Measurements from ENCODE around the gene OR51E1. TPM values are rescaled to one million over a fixed set of nuclear protein-coding genes. Genes with fewer than 3 reads are reported as not detected.

The OR51E1 gene
- total RNA-seq, 3 donors from 2014 or later: 0.32 to 0.95 (median 0.67) TPM

GRCh38 chr11:4654635-4655369, 11.0 kb downstream of the OR51E1 start:
- Histone ChIP-seq H3K4me1 (ENCODE audit: low read depth) (no peaks in the 10 kb centered on the region), H3K4me3 (no peak overlapping the region), H3K36me3 (ENCODE audit: low read depth) (no peaks in the 10 kb centered on the region), H3K9me3 (no peaks in the 10 kb centered on the region)
- no peak for ATAC-seq
- TF ChIP-seq CTCF (IDR thresholded peaks at IDR 0.05): no peak
- intact Hi-C loops (cut with DNase I, micrococcal nuclease): no loop called here
- DNase-seq: no peak

GRCh38 chr11:4658629-4659445, 15.1 kb downstream of the OR51E1 start:
- Histone ChIP-seq H3K9me3 (no peaks in the 10 kb centered on the region), H3K4me3 (no peak overlapping the region), H3K4me1 (ENCODE audit: low read depth) (no peaks in the 10 kb centered on the region), H3K36me3 (ENCODE audit: low read depth) (no peaks in the 10 kb centered on the region)
- intact Hi-C loops (cut with DNase I, micrococcal nuclease): no loop called here
- no peak for TF ChIP-seq CTCF (IDR thresholded peaks at IDR 0.05)
- DNase-seq (no peak), ATAC-seq (no peak)

GRCh38 chr11:4662876-4663275, 19.1 kb downstream of the OR51E1 start:
- TF ChIP-seq CTCF (IDR thresholded peaks at IDR 0.05): no peak
- ATAC-seq: no peak
- H3K36me3 ChIP-seq (ENCODE audit: low read depth): no peaks in the 10 kb centered on the region
- no peak overlapping the region for H3K4me3 ChIP-seq
- DNase-seq: no peak
- intact Hi-C loops (cut with DNase I, micrococcal nuclease): no loop called here
- no peaks in the 10 kb centered on the region for H3K9me3 ChIP-seq
- no peaks in the 10 kb centered on the region for H3K4me1 ChIP-seq (ENCODE audit: low read depth)

- intact Hi-C loops (cut with DNase I, micrococcal nuclease): no loop called here
- TF ChIP-seq CTCF (IDR thresholded peaks at IDR 0.05): no peak
- no peak overlapping the region for H3K4me3 ChIP-seq
- ATAC-seq (no peak), DNase-seq (no peak)
- H3K9me3 ChIP-seq: no peaks in the 10 kb centered on the region
- H3K36me3 ChIP-seq (ENCODE audit: low read depth): no peaks in the 10 kb centered on the region
- H3K4me1 ChIP-seq (ENCODE audit: low read depth): no peaks in the 10 kb centered on the region
These were observed 20.4 kb downstream of the OR51E1 start for GRCh38 chr11:4664183-4664582.

GRCh38 chr11:4664786-4665185, 21.0 kb downstream of the OR51E1 start:
- Histone ChIP-seq H3K4me3 (no peak overlapping the region), H3K36me3 (ENCODE audit: low read depth) (no peaks in the 10 kb centered on the region), H3K4me1 (ENCODE audit: low read depth) (no peaks in the 10 kb centered on the region), H3K9me3 (no peaks in the 10 kb centered on the region)
- no peak for DNase-seq
- no peak for TF ChIP-seq CTCF (IDR thresholded peaks at IDR 0.05)
- intact Hi-C loops (cut with DNase I, micrococcal nuclease): no loop called here
- ATAC-seq: no peak
